Fibroblast of pulmonary artery (primary cell): ENCODE results near the gene FOXP1.

Experiments used
- DNase-seq: peaks from one replicate; pipeline ENCODE4 v3.0.0-alpha.2; 2010; ENCODE audit warnings: low read depth
- H3K4me3 ChIP-seq: replicated peaks from 2 replicates; pipeline ENCODE4 v1.5.1; 2011; ENCODE audit warnings: low read depth, mild to moderate bottlenecking, control low read depth, low read length, moderate library complexity
- CTCF ChIP-seq: IDR thresholded peaks from 2 replicates; pipeline ENCODE4 v1.5.1; 2011; ENCODE audit warnings: mild to moderate bottlenecking, control low read depth, low read length, inconsistent platforms; ENCODE audit errors: missing control alignments

The FOXP1 gene

DNA sequence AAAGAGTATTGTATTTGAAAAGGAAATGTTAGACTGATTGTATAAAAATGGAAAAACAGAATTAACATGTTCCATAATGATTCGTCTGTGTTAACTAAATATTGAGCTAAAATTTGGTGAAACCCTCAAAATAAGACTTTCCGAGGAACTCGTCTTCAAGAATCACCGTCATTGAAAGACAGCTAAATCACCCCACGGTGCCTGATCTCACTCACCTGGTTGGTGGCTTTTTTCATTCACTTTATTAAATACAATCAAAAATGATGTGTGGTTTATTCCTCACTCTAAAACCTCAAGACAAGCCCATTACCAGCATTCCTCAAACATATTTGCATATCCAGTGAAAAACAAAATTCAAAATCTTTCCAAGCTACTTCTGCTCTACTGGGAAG lies 153.9 kb downstream of the FOXP1 start:
- no peak for DNase-seq
- H3K4me3 ChIP-seq, result no peak overlapping the region
- TF ChIP-seq CTCF, result no peak

DNA sequence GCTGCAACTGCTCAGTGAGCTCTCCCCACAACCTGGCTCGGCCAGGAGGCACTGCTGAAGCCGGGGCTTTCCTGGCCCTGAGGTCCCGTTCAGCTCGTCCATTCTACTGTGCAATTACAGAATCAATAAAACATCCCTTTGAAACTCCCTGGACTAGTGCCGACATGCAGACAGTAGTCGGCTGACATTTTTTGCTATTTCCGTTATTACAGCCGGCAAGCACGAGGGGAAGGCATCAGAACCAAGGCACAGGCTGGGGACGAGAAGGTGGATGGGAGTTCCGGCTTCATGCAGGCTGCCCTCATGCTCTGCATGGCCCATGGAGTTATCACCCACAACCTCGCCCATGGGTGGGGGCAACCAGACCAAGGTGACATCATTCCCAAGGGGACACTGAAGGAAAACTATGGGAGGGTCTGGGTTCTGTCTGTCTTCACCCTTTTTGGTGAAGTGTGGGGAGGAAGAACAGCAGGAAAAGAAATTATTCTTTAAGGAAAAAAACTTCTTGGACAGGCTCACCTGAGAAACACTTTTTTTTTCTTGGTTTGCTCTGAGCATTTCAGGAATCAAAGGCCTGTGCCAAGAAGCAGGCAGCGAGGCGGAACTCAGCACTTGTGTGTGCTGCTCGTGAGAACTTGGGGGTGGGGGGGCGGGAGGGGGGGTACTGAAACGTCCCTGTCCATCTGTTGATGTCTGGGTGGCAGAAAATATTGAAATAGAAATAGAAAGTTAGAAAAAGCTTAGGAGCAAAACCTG lies 154.5 kb downstream of the FOXP1 start:
- H3K4me3 ChIP-seq, result no peak overlapping the region
- peak; percentile 71 for DNase-seq
- no peak for TF ChIP-seq CTCF

- no peak for DNase-seq
- H3K4me3 ChIP-seq, result no peak overlapping the region
- TF ChIP-seq CTCF, result no peak
Observed at GRCh38 chr3:71425491-71426071, 157.9 kb downstream of the FOXP1 start.

DNA sequence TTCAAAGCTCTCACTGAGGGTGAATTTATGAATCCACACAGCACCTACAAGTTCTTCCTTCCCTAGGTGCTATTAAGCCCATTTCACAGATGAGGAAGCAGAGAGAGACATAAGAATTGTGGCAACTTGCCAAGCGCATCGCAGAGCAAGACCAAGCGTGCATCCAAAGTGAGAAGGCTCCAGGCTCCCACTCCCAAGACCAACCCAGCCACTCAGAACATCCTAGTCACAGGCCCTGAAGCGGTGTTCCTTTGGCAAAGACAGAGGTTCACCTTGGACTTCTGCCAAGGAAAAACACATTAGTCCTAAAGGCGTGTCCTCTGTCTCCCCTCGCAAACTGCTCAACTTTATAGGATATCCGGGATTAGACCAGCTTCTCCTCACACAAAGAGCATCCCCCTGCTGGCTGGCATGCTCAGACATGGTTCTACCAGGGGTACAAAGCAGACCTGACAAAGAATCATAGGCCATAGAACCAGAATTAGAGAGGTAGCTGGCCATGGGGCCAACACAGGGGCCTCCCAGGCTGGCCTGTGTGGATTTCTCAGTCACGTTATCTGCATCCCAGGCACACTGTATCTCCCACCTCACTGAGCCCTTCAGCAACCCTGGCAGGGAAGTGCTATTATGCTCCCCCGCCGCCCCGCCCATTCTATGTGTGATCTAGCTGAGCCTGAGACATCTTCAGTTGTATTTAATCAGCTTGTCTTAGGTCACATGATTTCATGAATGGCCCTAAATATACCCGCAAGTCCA lies 160.2 kb downstream of the FOXP1 start:
- TF ChIP-seq CTCF, result peak; percentile 18
- no peak overlapping the region for H3K4me3 ChIP-seq
- DNase-seq, result peak; percentile 42

DNA sequence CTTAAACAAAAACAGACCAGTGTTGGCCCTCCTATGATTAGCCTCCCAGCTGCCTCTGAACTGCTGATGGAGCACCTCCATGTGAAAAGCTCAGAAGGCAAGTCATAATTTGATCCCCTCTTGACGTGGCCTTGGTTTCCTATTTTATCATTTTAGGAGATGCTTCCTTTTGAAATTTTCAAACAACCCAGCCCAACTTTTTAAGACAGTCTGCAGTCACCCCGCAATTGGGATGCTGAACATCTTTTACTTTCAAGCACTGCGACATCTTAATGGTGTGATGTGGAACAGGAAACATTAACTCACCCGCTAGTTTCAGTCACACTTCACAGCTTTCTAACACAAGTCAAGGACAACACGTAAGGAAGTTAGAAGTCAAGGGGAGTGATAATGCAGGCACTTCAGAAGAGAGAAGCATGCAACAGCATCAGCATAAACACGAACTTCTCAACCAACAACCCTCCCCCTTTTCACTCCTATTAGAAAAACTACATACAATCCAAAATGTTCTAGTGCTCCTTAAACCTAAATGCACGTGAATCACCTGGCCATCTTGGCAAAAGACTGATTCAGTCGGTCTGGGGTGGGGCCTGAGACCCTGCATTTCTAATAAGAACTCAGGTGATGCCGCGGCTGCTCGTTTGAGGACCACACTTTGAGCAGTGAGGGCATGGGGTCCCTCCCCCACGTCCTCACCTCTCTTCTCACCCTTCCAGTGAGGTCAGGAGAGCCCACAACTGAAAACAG lies 161.5 kb downstream of the FOXP1 start:
- H3K4me3 ChIP-seq, result no peak overlapping the region
- DNase-seq, result no peak
- TF ChIP-seq CTCF, result no peak

DNA sequence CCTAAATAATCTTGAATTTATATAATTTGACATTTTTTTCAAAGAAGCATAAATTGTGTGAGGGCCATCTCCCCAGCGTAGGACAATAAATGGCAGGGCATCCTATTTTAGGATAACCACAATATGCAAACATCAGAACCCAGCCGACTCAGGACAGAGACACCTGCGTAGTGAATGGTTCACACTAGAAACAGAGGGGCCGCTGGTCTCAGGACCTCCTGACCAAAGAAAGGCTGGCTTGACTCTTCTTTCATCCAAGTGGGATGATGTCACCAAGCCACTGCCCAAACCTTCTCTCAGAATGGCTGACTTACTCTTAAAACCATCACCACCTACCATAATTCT lies 162.1 kb downstream of the FOXP1 start:
- no peak for DNase-seq
- no peak for TF ChIP-seq CTCF
- no peak overlapping the region for H3K4me3 ChIP-seq
